GM12801 (cell line): ENCODE data around the gene C21orf91.

Experiments used
- TF ChIP-seq, protein P1 (sequence below): IDR thresholded peaks from one replicate; pipeline ENCODE4 v1.5.1; 2011; ENCODE audit warnings: control low read depth; ENCODE audit not compliant: insufficient read length; ENCODE audit errors: extremely low read depth

Gene C21orf91

GRCh38 chr21:17789069-17789468 lies 30.1 kb downstream of the C21orf91 start:
- TF ChIP-seq, protein P1, sequence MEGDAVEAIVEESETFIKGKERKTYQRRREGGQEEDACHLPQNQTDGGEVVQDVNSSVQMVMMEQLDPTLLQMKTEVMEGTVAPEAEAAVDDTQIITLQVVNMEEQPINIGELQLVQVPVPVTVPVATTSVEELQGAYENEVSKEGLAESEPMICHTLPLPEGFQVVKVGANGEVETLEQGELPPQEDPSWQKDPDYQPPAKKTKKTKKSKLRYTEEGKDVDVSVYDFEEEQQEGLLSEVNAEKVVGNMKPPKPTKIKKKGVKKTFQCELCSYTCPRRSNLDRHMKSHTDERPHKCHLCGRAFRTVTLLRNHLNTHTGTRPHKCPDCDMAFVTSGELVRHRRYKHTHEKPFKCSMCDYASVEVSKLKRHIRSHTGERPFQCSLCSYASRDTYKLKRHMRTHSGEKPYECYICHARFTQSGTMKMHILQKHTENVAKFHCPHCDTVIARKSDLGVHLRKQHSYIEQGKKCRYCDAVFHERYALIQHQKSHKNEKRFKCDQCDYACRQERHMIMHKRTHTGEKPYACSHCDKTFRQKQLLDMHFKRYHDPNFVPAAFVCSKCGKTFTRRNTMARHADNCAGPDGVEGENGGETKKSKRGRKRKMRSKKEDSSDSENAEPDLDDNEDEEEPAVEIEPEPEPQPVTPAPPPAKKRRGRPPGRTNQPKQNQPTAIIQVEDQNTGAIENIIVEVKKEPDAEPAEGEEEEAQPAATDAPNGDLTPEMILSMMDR = no peak

- TF ChIP-seq, protein P1 = no peak
Observed at GRCh38 chr21:17786851-17787181, 32.3 kb downstream of the C21orf91 start.

- TF ChIP-seq, protein P1 = no peak
Observed at GRCh38 chr21:17786071-17786850, 32.9 kb downstream of the C21orf91 start.

GRCh38 chr21:17785403-17785788 lies 33.8 kb downstream of the C21orf91 start:
- TF ChIP-seq, protein P1 = no peak

- TF ChIP-seq, protein P1 = no peak
Observed at GRCh38 chr21:17784604-17785402, 34.4 kb downstream of the C21orf91 start.

GRCh38 chr21:17784180-17784598 lies 35.0 kb downstream of the C21orf91 start:
- TF ChIP-seq, protein P1 = no peak

DNA sequence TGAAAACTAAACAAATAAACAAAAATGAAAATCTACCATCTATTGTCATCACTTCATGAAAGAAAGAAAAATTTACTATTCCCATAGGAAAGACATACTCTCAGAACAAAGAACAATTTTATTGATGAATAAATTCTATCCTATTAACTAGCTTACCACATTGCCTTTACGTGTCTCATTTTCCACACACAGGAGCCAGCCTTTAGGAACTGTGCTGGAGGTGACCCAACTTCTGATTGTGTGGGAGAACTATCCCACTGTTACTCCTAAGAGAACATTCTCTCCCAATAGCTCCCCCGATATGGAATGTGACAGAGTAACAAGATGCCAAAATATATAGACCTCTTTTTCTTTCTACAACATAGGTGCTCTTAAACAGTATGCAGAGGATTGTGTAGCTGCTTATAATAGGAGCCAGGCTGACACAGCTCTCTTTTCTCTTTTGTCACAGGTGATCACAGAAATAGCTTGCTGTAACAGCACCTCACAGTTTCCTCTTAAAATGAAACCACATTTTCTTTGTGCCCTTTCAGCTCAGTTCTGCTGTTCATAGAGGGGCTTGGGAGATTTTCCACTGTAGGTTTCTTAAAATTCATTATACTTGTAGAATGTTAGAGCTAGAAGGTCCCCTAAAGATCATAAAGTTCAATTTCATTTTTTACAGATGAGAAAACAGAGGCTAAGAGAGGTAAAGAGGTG lies 35.5 kb downstream of the C21orf91 start:
- TF ChIP-seq, protein P1 = no peak
